Mesodermal cell (in vitro differentiated cells): ENCODE results near the gene SPRN.
"Not testable (repeated sequence)": the region's sequence is repeated elsewhere in the genome, so short reads cannot be mapped to it uniquely, and the experiment has no call there.

Source experiments
- H3K27ac ChIP-seq: 2 replicates; pipeline ENCODE4 v1.7.0; 2013; ENCODE audit warnings: mild to moderate bottlenecking, low read depth, low read length, moderate library complexity; ENCODE audit not compliant: severe bottlenecking
- H3K36me3 ChIP-seq: 2 replicates; pipeline ENCODE4 v1.7.1; 2013; ENCODE audit warnings: mild to moderate bottlenecking, low read length, moderate library complexity; ENCODE audit not compliant: control insufficient read depth, insufficient read depth
- H3K4me1 ChIP-seq: one replicate; pipeline ENCODE4 v1.7.1; 2013; ENCODE audit warnings: mild to moderate bottlenecking, low read length; ENCODE audit not compliant: insufficient read depth, control insufficient read depth, poor library complexity, severe bottlenecking
- H3K4me3 ChIP-seq: 2 replicates; pipeline ENCODE4 v1.7.0; 2013; ENCODE audit warnings: low read length, control low read depth, mild to moderate bottlenecking; ENCODE audit not compliant: insufficient read depth, poor library complexity, severe bottlenecking; ENCODE audit errors: extremely low read depth
- H3K9me3 ChIP-seq: 2 replicates; pipeline ENCODE4 v1.7.1; 2013; ENCODE audit warnings: mild to moderate bottlenecking, low read length, moderate library complexity; ENCODE audit not compliant: control insufficient read depth
- WGBS, 2 experiments: methylation state at CpG; one replicate each; pipeline ENCODE4 v1.1.5; 2013; ENCODE audit warnings: missing lambda C conversion rate in 2 of 2; ENCODE audit not compliant: insufficient coverage in 2 of 2; 5-methylcytosine and 5-hydroxymethylcytosine counted together

The SPRN gene

GRCh38 chr10:133431888-133432613, 7.6 kb upstream of the SPRN start:
- H3K4me1 ChIP-seq, H3K27ac ChIP-seq, H3K9me3 ChIP-seq, H3K36me3 ChIP-seq, H3K4me3 ChIP-seq: not testable (repeated sequence)
- no CpG with 5 or more reads among the region's 9 CpGs for WGBS, 2 experiments

- not testable (repeated sequence) for H3K36me3 ChIP-seq, H3K9me3 ChIP-seq, H3K27ac ChIP-seq, H3K4me1 ChIP-seq, H3K4me3 ChIP-seq
- WGBS, 2 experiments: no CpG with 5 or more reads among the region's 4 CpGs
Observed at GRCh38 chr10:133429571-133429970, 5.1 kb upstream of the SPRN start.

GRCh38 chr10:133424102-133424501, 323 bp downstream of the SPRN start:
- H3K4me1 ChIP-seq, H3K9me3 ChIP-seq, H3K27ac ChIP-seq, H3K4me3 ChIP-seq: not testable (repeated sequence)
- peaks cover 17% of the 10 kb centered on the region for H3K36me3 ChIP-seq
- WGBS, 2 experiments: no CpG with 5 or more reads among the region's 46 CpGs

GRCh38 chr10:133422807-133423771, 1.3 kb downstream of the SPRN start:
- Histone ChIP-seq H3K27ac (no peak overlapping the region), H3K9me3 (no peaks in the 10 kb centered on the region), H3K4me3 (no peak overlapping the region), H3K36me3 (peaks cover 22% of the 10 kb centered on the region), H3K4me1 (no peaks in the 10 kb centered on the region)
- WGBS, 2 experiments: 30 to 33% methylated on average over 55 to 56 of the region's 88 CpGs

GRCh38 chr10:133422223-133422806, 2.1 kb downstream of the SPRN start:
- H3K27ac ChIP-seq: no peak overlapping the region
- no peaks in the 10 kb centered on the region for H3K9me3 ChIP-seq
- H3K4me3 ChIP-seq: no peak overlapping the region
- H3K4me1 ChIP-seq: no peaks in the 10 kb centered on the region
- WGBS, 2 experiments: 85 to 92% methylated on average over 15 to 16 of the region's 16 CpGs
- peaks cover 23% of the 10 kb centered on the region for H3K36me3 ChIP-seq

- WGBS, 2 experiments: 95 to 98% methylated on average over 13 to 15 of the region's 17 CpGs
- Histone ChIP-seq H3K9me3 (no peaks in the 10 kb centered on the region), H3K27ac (no peak overlapping the region), H3K36me3 (peaks cover 23% of the 10 kb centered on the region), H3K4me1 (no peaks in the 10 kb centered on the region), H3K4me3 (no peak overlapping the region)
Observed at GRCh38 chr10:133421336-133422222, 2.8 kb downstream of the SPRN start.

- H3K36me3 ChIP-seq: peaks cover 28% of the 10 kb centered on the region
- no peak overlapping the region for H3K27ac ChIP-seq
- no peaks in the 10 kb centered on the region for H3K4me1 ChIP-seq
- H3K9me3 ChIP-seq: no peaks in the 10 kb centered on the region
- 50 to 89% methylated on average over 2 to 3 of the region's 6 CpGs for WGBS, 2 experiments
- H3K4me3 ChIP-seq: no peak overlapping the region
Observed at GRCh38 chr10:133420579-133420978, 3.8 kb downstream of the SPRN start.

GRCh38 chr10:133420028-133420427, 4.4 kb downstream of the SPRN start:
- H3K9me3 ChIP-seq: peaks cover 3% of the 10 kb centered on the region
- no peak overlapping the region for H3K27ac ChIP-seq
- 97 to 98% methylated on average over 14 to 16 of the region's 17 CpGs for WGBS, 2 experiments
- no peaks in the 10 kb centered on the region for H3K4me1 ChIP-seq
- H3K4me3 ChIP-seq: no peak overlapping the region
- H3K36me3 ChIP-seq: peaks cover 33% of the 10 kb centered on the region

- Histone ChIP-seq H3K4me3 (no peak overlapping the region), H3K9me3 (peaks cover 3% of the 10 kb centered on the region), H3K36me3 (peaks cover 35% of the 10 kb centered on the region), H3K27ac (no peak overlapping the region), H3K4me1 (no peaks in the 10 kb centered on the region)
- WGBS, 2 experiments: 93 to 96% methylated on average over 32 to 33 of the region's 34 CpGs
Observed at GRCh38 chr10:133419211-133419950, 5.0 kb downstream of the SPRN start.
